Transverse colon (tissue), 4 donors: ENCODE results near the gene SH3GL3. TPM values are rescaled to one million over a fixed set of nuclear protein-coding genes. Genes with fewer than 3 reads are reported as not detected.

Experiments
- DNase-seq: peaks from one replicate; pipeline ENCODE4 v3.0.0-alpha.2; 2019
- H3K27ac ChIP-seq, 4 donors: fragments of 200-600 bp; sonication (generic); 2 replicates each; pipeline ENCODE4 v1.5.1; 2016 to 2018; ENCODE audit warnings: inconsistent platforms in 4 of 4
- H3K27me3 ChIP-seq: fragments of 200-600 bp; sonication (generic); 2 replicates; pipeline ENCODE4 v1.5.1; 2017; ENCODE audit warnings: inconsistent platforms
- H3K36me3 ChIP-seq, 4 donors: fragments of 200-600 bp; sonication (generic); 2 replicates each; pipeline ENCODE4 v1.5.1; 2017 to 2019; ENCODE audit warnings: inconsistent platforms in 4 of 4
- H3K4me1 ChIP-seq, 4 donors: fragments of 200-600 bp; sonication (generic); 2 replicates each; pipeline ENCODE4 v1.5.1; 2017 to 2020; ENCODE audit warnings: inconsistent platforms in 4 of 4
- H3K4me3 ChIP-seq, 4 donors: fragments of 200-600 bp; sonication (generic); 1 replicate in 1 of 4; 2 replicates in 3 of 4; pipeline versions ENCODE4 v1.5.1 to v1.6.1; 2017 to 2019; ENCODE audit warnings: inconsistent platforms in 4 of 4
- H3K9me3 ChIP-seq, 2 donors: fragments of 200-600 bp; sonication (generic); 2 replicates each; pipeline ENCODE4 v1.5.1; 2017 to 2019; ENCODE audit warnings: inconsistent platforms in 2 of 2
- EP300 ChIP-seq: sonication (generic); formaldehyde crosslinking; IDR thresholded peaks from one replicate; pipeline ENCODE4 v1.6.1; 2017; ENCODE audit warnings: antibody characterized with exemption, low read depth
- POLR2A ChIP-seq: fragments of 450-650 bp; IDR thresholded peaks from one replicate; pipeline ENCODE4 v1.6.1; 2016; ENCODE audit warnings: antibody characterized with exemption, mild to moderate bottlenecking, moderate library complexity
- POLR2AphosphoS5 ChIP-seq, 3 donors: sonication (generic); formaldehyde crosslinking; IDR thresholded peaks; one replicate each; pipeline ENCODE4 v1.6.1; 2016; ENCODE audit warnings: antibody characterized with exemption in 3 of 3
- WGBS, 2 donors: methylation state at CpG; one replicate each; pipeline ENCODE4 v1.1.5; 2018; ENCODE audit warnings: low coverage in 1 of 2; 5-methylcytosine and 5-hydroxymethylcytosine counted together
- in situ Hi-C, 4 donors: fragments of 200-750 bp; cut with MboI; loops; one replicate each; pipeline versions ENCODE4 v1.15.0 to v1.15.1; 2017; ENCODE audit warnings: low sequenced_read_pairs in 3 of 4, low pct_ligation_motif_present in 1 of 4, low pct_unique_long_range_greater_than_20kb in 1 of 4
- intact Hi-C: fragments of 100-400 bp; cut with DNase I; formaldehyde crosslinking; loops from one replicate; pipeline ENCODE4 v1.15.1; 2023; ENCODE audit warnings: low total_unique reads
- total RNA-seq, 4 donors: library from RNA; depleted of rRNA; stranded (reverse); fragments of >200 nt; gene quantifications; one replicate each; pipeline ENCODE4 v1.1.0, GENCODE V29; 2016
- TF ChIP-seq, protein P1 (sequence below), 5 experiments: fragments of 200-600 bp in 3 of 5; fragments of 450-650 bp in 2 of 5; sonication (generic) in 3 of 5; IDR thresholded peaks; 1 replicate in 2 of 5; 2 replicates in 3 of 5; pipeline ENCODE4 v1.5.1; 2016 to 2017; ENCODE audit warnings: antibody characterized with exemption in 5 of 5, inconsistent platforms in 3 of 5, mild to moderate bottlenecking in 2 of 5, moderate library complexity in 1 of 5

SH3GL3 gene
- total RNA-seq, 4 donors from 2014 or later: not detected

DNA sequence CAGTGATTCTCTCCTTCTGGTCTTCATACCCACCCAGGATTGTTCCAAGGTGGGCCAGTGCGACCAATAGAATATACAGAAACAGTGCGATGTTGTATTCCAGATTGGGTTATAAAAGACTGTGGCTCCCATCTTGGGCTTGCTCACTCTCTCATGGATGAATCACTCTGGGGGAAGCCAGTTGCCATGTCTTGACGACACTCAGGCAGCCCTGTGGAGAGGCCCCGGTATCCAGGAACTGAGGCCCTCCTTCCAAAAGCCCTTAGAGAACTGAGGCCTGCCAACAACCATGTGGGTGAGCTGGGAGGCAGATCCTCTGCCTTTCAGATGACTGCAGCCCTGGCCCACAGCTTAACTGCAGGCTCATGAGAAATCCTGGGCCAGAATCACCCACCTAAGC lies 57.2 kb downstream of the SH3GL3 start:
- Histone ChIP-seq H3K4me3 (no peak overlapping the region), H3K36me3 (no peaks in the 10 kb centered on the region), H3K27me3 (no peaks in the 10 kb centered on the region), H3K27ac (no peak overlapping the region), H3K4me1 (no peaks in the 10 kb centered on the region), H3K9me3 (no peaks in the 10 kb centered on the region)
- DNase-seq: no peak
- TF ChIP-seq POLR2A (no peak), EP300 (no peak)
- in situ Hi-C loops: no loop called here
- intact Hi-C loops: no loop called here
- WGBS, 2 donors: 82% methylated on average over 4 of the region's 4 CpGs; no CpG with 5 or more reads in 1 of the 2 donors

- no peak overlapping the region for H3K4me3 ChIP-seq
- no peaks in the 10 kb centered on the region for H3K4me1 ChIP-seq
- no peak for DNase-seq
- TF ChIP-seq EP300: no peak
- no peak for TF ChIP-seq POLR2A
- TF ChIP-seq, protein P1, sequence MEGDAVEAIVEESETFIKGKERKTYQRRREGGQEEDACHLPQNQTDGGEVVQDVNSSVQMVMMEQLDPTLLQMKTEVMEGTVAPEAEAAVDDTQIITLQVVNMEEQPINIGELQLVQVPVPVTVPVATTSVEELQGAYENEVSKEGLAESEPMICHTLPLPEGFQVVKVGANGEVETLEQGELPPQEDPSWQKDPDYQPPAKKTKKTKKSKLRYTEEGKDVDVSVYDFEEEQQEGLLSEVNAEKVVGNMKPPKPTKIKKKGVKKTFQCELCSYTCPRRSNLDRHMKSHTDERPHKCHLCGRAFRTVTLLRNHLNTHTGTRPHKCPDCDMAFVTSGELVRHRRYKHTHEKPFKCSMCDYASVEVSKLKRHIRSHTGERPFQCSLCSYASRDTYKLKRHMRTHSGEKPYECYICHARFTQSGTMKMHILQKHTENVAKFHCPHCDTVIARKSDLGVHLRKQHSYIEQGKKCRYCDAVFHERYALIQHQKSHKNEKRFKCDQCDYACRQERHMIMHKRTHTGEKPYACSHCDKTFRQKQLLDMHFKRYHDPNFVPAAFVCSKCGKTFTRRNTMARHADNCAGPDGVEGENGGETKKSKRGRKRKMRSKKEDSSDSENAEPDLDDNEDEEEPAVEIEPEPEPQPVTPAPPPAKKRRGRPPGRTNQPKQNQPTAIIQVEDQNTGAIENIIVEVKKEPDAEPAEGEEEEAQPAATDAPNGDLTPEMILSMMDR (IDR thresholded peaks at IDR 0.05): no peak
- TF ChIP-seq POLR2AphosphoS5 (IDR thresholded peaks at IDR 0.05): no peak
- in situ Hi-C loops: no loop called here
- WGBS, 2 donors: 69 to 78% methylated on average over 4 of the region's 4 CpGs
- H3K27ac ChIP-seq: no peak overlapping the region
- H3K36me3 ChIP-seq: no peaks in the 10 kb centered on the region
- intact Hi-C loops: no loop called here
- H3K27me3 ChIP-seq: no peaks in the 10 kb centered on the region
- H3K9me3 ChIP-seq: no peaks in the 10 kb centered on the region
Observed at GRCh38 chr15:83510001-83510400, 62.9 kb downstream of the SH3GL3 start.

- Histone ChIP-seq H3K27me3 (no peaks in the 10 kb centered on the region), H3K9me3 (no peaks in the 10 kb centered on the region), H3K4me3 (no peak overlapping the region), H3K27ac (no peak overlapping the region), H3K4me1 (no peaks in the 10 kb centered on the region), H3K36me3 (no peaks in the 10 kb centered on the region)
- TF ChIP-seq EP300 (no peak), POLR2A (no peak), POLR2AphosphoS5 (IDR thresholded peaks at IDR 0.05) (no peak)
- TF ChIP-seq, protein P1 (IDR thresholded peaks at IDR 0.05): no peak
- intact Hi-C loops (no loop called here), in situ Hi-C loops (no loop called here)
- no peak for DNase-seq
- 62 to 68% methylated on average over 7 to 8 of the region's 8 CpGs for whole genome bisulfite sequencing, 2 donors
Observed at GRCh38 chr15:83512459-83512858, 65.3 kb downstream of the SH3GL3 start.

DNA sequence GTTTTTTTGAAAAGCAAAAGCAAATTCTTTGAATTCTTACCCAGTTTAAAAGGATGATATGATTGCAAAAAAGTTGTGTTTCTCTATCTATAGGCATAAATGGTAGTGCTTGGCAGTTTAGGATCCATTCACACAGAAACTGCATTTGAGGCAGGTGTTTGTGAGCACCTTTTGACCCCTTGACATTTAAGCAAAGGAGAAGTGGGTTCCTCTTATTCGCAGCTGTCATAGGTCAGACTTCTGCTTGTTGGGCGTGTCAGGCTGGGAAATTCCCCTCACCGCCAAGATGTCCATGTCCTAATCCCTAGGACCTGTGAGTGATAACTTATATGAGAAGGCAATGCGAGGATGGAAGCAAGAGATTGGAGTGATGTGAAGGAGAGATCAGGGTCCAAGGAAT lies 67.4 kb downstream of the SH3GL3 start:
- no peaks in the 10 kb centered on the region for H3K27me3 ChIP-seq
- TF ChIP-seq, protein P1 (IDR thresholded peaks at IDR 0.05): no peak
- no peak for TF ChIP-seq POLR2A
- 70 to 71% methylated on average over 1 to 4 of the region's 4 CpGs for WGBS, 2 donors
- no peak overlapping the region for H3K27ac ChIP-seq
- no peaks in the 10 kb centered on the region for H3K36me3 ChIP-seq
- intact Hi-C loops (no loop called here), in situ Hi-C loops (no loop called here)
- no peak overlapping the region for H3K4me3 ChIP-seq
- no peaks in the 10 kb centered on the region for H3K9me3 ChIP-seq
- no peaks in the 10 kb centered on the region for H3K4me1 ChIP-seq
- no peak for DNase-seq

GRCh38 chr15:83515164-83515563 lies 68.0 kb downstream of the SH3GL3 start:
- H3K36me3 ChIP-seq: no peaks in the 10 kb centered on the region
- WGBS, 2 donors: 51 to 56% methylated on average over 4 of the region's 4 CpGs
- H3K27me3 ChIP-seq: peaks cover 3% of the 10 kb centered on the region
- H3K4me3 ChIP-seq: no peak overlapping the region
- no peaks in the 10 kb centered on the region for H3K9me3 ChIP-seq
- no peak for DNase-seq
- intact Hi-C loops (no loop called here), in situ Hi-C loops (no loop called here)
- H3K27ac ChIP-seq: no peak overlapping the region
- TF ChIP-seq EP300 (no peak), POLR2AphosphoS5 (IDR thresholded peaks at IDR 0.05) (no peak), POLR2A (no peak)
- TF ChIP-seq, protein P1 (IDR thresholded peaks at IDR 0.05): no peak
- no peaks in the 10 kb centered on the region for H3K4me1 ChIP-seq
